ENCODE data around the gene PPP1CB. TPM values are rescaled to one million over a fixed set of nuclear protein-coding genes. Genes with fewer than 3 reads are reported as not detected.

The PPP1CB gene
- total and polyA plus RNA-seq, 9 donors: 90.9 to 421 (median 272) TPM

- Histone ChIP-seq H3K4me1 (ENCODE audit: insufficient read depth) (peaks cover 12% of the 10 kb centered on the region), H3K9me3 (no peaks in the 10 kb centered on the region), H3K27ac (no peak overlapping the region), H3K36me3 (no peaks in the 10 kb centered on the region), H3K27me3 (no peaks in the 10 kb centered on the region), H3K4me3 (no peak overlapping the region)
- no peak for DNase-seq
- TF ChIP-seq CTCF (IDR thresholded peaks at IDR 0.05): no peak
- TF ChIP-seq POLR2A (IDR thresholded peaks at IDR 0.05): no peak
- TF ChIP-seq EP300 (IDR thresholded peaks at IDR 0.05): no peak
- intact Hi-C loops (cut with DNase I): no loop called here
- 88 to 89% (median 88%) methylated on average over 3 of the region's 3 CpGs for WGBS, 3 donors
Measured at GRCh38 chr2:28761420-28761819, 9.8 kb downstream of the PPP1CB start.

GRCh38 chr2:28764909-28765711, 13.5 kb downstream of the PPP1CB start:
- no peaks in the 10 kb centered on the region for H3K9me3 ChIP-seq
- peaks cover 13% of the 10 kb centered on the region for H3K4me1 ChIP-seq (ENCODE audit: insufficient read depth)
- 76 to 77% (median 76%) methylated on average over 8 of the region's 8 CpGs for WGBS, 3 donors
- no peak for TF ChIP-seq POLR2A (IDR thresholded peaks at IDR 0.05)
- no peak for TF ChIP-seq CTCF (IDR thresholded peaks at IDR 0.05)
- no peak for TF ChIP-seq EP300 (IDR thresholded peaks at IDR 0.05)
- no peak for DNase-seq
- no peak overlapping the region for H3K4me3 ChIP-seq
- intact Hi-C loops (cut with DNase I): no loop called here
- no peaks in the 10 kb centered on the region for H3K27me3 ChIP-seq
- no peak overlapping the region for H3K27ac ChIP-seq
- no peaks in the 10 kb centered on the region for H3K36me3 ChIP-seq

DNA sequence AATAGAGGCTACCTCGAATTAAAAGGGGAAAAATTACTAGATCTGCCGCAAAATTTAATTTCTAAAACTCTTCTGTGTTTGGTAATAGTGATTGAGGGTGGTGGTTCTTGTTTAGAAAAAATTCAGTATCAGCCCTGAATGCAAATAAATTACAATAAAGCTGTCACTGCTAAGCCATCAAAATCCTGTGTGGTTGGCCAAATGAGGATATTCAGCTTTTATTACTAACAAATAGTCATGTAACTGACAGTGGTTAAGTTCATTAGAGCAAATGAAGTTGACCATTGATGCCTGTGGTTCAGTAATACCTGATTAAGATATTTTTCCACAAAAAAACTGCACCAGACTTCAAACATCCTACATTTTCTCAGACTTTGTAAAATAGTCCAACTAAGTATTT, 14.4 kb downstream of the PPP1CB start:
- H3K4me3 ChIP-seq: no peak overlapping the region

GRCh38 chr2:28767337-28767736, 15.7 kb downstream of the PPP1CB start:
- intact Hi-C loops (cut with DNase I): no loop called here

More for the DNA sequence above, 14.4 kb downstream of the PPP1CB start:
- H3K36me3 ChIP-seq: no peaks in the 10 kb centered on the region
- TF ChIP-seq POLR2A (IDR thresholded peaks at IDR 0.05): no peak
- TF ChIP-seq EP300 (IDR thresholded peaks at IDR 0.05): no peak
- TF ChIP-seq CTCF (IDR thresholded peaks at IDR 0.05): no peak
- intact Hi-C loops (cut with DNase I): no loop called here
- H3K9me3 ChIP-seq: no peaks in the 10 kb centered on the region
- no peaks in the 10 kb centered on the region for H3K27me3 ChIP-seq
- no peak overlapping the region for H3K27ac ChIP-seq
- peaks cover 12% of the 10 kb centered on the region for H3K4me1 ChIP-seq (ENCODE audit: insufficient read depth)
- DNase-seq: no peak
- WGBS, 3 donors: 74 to 83% (median 82%) methylated on average over 2 of the region's 2 CpGs

More at GRCh38 chr2:28767337-28767736, 15.7 kb downstream of the PPP1CB start:
- Histone ChIP-seq H3K9me3 (no peaks in the 10 kb centered on the region), H3K27me3 (no peaks in the 10 kb centered on the region), H3K36me3 (no peaks in the 10 kb centered on the region), H3K4me3 (no peak overlapping the region), H3K4me1 (ENCODE audit: insufficient read depth) (peaks cover 13% of the 10 kb centered on the region), H3K27ac (no peak overlapping the region)
- no peak for DNase-seq
- WGBS, 3 donors: 60 to 61% (median 61%) methylated on average over 3 of the region's 3 CpGs
- TF ChIP-seq EP300 (IDR thresholded peaks at IDR 0.05): no peak
- TF ChIP-seq CTCF (IDR thresholded peaks at IDR 0.05): no peak
- no peak for TF ChIP-seq POLR2A (IDR thresholded peaks at IDR 0.05)

Measured in ovary (tissue), 9 donors.